ENCODE measurements around the gene ANO2.
"Not testable (repeated sequence)": the region's sequence is repeated elsewhere in the genome, so short reads cannot be mapped to it uniquely, and the experiment has no call there.

ANO2 gene

GRCh38 chr12:5887819-5888218 lies 57.2 kb downstream of the ANO2 start:
- not testable (repeated sequence) for DNase-seq (ENCODE audit: low read depth in 2 of 2)

- no peak for DNase-seq (ENCODE audit: low read depth in 2 of 2)
Observed at GRCh38 chr12:5884866-5885265, 60.2 kb downstream of the ANO2 start.

GRCh38 chr12:5884285-5884684 lies 60.8 kb downstream of the ANO2 start:
- no peak for DNase-seq (ENCODE audit: low read depth in 2 of 2)

GRCh38 chr12:5882511-5883190 lies 62.4 kb downstream of the ANO2 start:
- no peak for DNase-seq (ENCODE audit: low read depth in 2 of 2)

- no peak for DNase-seq (ENCODE audit: low read depth in 2 of 2)
Observed at GRCh38 chr12:5881666-5882065, 63.4 kb downstream of the ANO2 start.

GRCh38 chr12:5881101-5881606 lies 63.9 kb downstream of the ANO2 start:
- DNase-seq (ENCODE audit: low read depth in 2 of 2) = no peak

- DNase-seq (ENCODE audit: low read depth in 2 of 2) = no peak
Observed at GRCh38 chr12:5875851-5876250, 69.2 kb downstream of the ANO2 start.

GRCh38 chr12:5874514-5874913 lies 70.5 kb downstream of the ANO2 start:
- DNase-seq (ENCODE audit: low read depth in 2 of 2) = no peak

GRCh38 chr12:5873281-5873919 lies 71.7 kb downstream of the ANO2 start:
- no peak for DNase-seq (ENCODE audit: low read depth in 2 of 2)

GRCh38 chr12:5872745-5873144 lies 72.3 kb downstream of the ANO2 start:
- no peak for DNase-seq (ENCODE audit: low read depth in 2 of 2)

- no peak for DNase-seq (ENCODE audit: low read depth in 2 of 2)
Observed at GRCh38 chr12:5871741-5872140, 73.3 kb downstream of the ANO2 start.

- DNase-seq (ENCODE audit: low read depth in 2 of 2) = no peak
Observed at GRCh38 chr12:5870183-5870582, 74.9 kb downstream of the ANO2 start.

- DNase-seq (ENCODE audit: low read depth in 2 of 2) = no peak
Observed at GRCh38 chr12:5868625-5869295, 76.3 kb downstream of the ANO2 start.

- DNase-seq (ENCODE audit: low read depth in 2 of 2) = no peak
Observed at GRCh38 chr12:5865397-5865796, 79.7 kb downstream of the ANO2 start.

GRCh38 chr12:5864972-5865371 lies 80.1 kb downstream of the ANO2 start:
- DNase-seq (ENCODE audit: low read depth in 2 of 2) = no peak

GRCh38 chr12:5864301-5864700 lies 80.8 kb downstream of the ANO2 start:
- no peak for DNase-seq (ENCODE audit: low read depth in 2 of 2)

GRCh38 chr12:5861416-5861815 lies 83.6 kb downstream of the ANO2 start:
- DNase-seq (ENCODE audit: low read depth in 2 of 2) = no peak

GRCh38 chr12:5856692-5857091 lies 88.4 kb downstream of the ANO2 start:
- DNase-seq (ENCODE audit: low read depth in 2 of 2) = no peak

- no peak for DNase-seq (ENCODE audit: low read depth in 2 of 2)
Observed at GRCh38 chr12:5846950-5847349, 98.1 kb downstream of the ANO2 start.

- DNase-seq (ENCODE audit: low read depth in 2 of 2) = no peak
Observed at GRCh38 chr12:5840944-5841343, 104.1 kb downstream of the ANO2 start.

- no peak for DNase-seq (ENCODE audit: low read depth in 2 of 2)
Observed at GRCh38 chr12:5830111-5830510, 114.9 kb downstream of the ANO2 start.

GRCh38 chr12:5827591-5827990 lies 117.5 kb downstream of the ANO2 start:
- DNase-seq (ENCODE audit: low read depth in 2 of 2) = no peak

GRCh38 chr12:5825761-5826160 lies 119.3 kb downstream of the ANO2 start:
- not testable (repeated sequence) for DNase-seq (ENCODE audit: low read depth in 2 of 2)
